Loucy (cell line): ENCODE data around the gene LAMA4.

Experiments used
- H2AFZ ChIP-seq: fragments of 200-600 bp; sonication (generic); 2 replicates; pipeline ENCODE4 v1.6.0; 2016; ENCODE audit warnings: antibody characterized with exemption, mild to moderate bottlenecking, low read length, moderate library complexity
- H3F3A ChIP-seq: fragments of 200-600 bp; 2 replicates; pipeline ENCODE4 v1.6.0; 2016; ENCODE audit warnings: antibody characterized with exemption, low read depth, mild to moderate bottlenecking
- H3K27me3 ChIP-seq: fragments of 200-600 bp; sonication (generic); 2 replicates; pipeline ENCODE4 v1.6.1; 2014; ENCODE audit warnings: low read length, mild to moderate bottlenecking; ENCODE audit not compliant: insufficient read depth, poor library complexity, severe bottlenecking
- H3K36me3 ChIP-seq: fragments of 200-600 bp; sonication (generic); 2 replicates; pipeline ENCODE4 v1.6.1; 2016; ENCODE audit warnings: low read length; ENCODE audit not compliant: insufficient read depth
- H3K4me1 ChIP-seq: fragments of 200-600 bp; sonication (generic); 2 replicates; pipeline ENCODE4 v1.5.1; 2014; ENCODE audit warnings: low read length, mild to moderate bottlenecking; ENCODE audit not compliant: insufficient read depth, poor library complexity, severe bottlenecking
- H3K4me2 ChIP-seq: fragments of 200-600 bp; sonication (generic); 2 replicates; pipeline ENCODE4 v1.6.0; 2014; ENCODE audit warnings: antibody characterized with exemption, low read length, low read depth, mild to moderate bottlenecking; ENCODE audit not compliant: poor library complexity, severe bottlenecking
- H3K4me3 ChIP-seq: fragments of 200-600 bp; sonication (generic); 2 replicates; pipeline ENCODE4 v1.5.1; 2014; ENCODE audit warnings: low read length, mild to moderate bottlenecking, mixed read lengths; ENCODE audit not compliant: poor library complexity, severe bottlenecking
- H3K79me2 ChIP-seq: fragments of 200-600 bp; sonication (generic); 2 replicates; pipeline ENCODE4 v1.6.1; 2014; ENCODE audit warnings: low read length; ENCODE audit not compliant: insufficient read depth
- H3K9ac ChIP-seq: fragments of 200-600 bp; sonication (generic); 2 replicates; pipeline ENCODE4 v1.6.0; 2014; ENCODE audit warnings: mild to moderate bottlenecking, low read depth, low read length, moderate library complexity; ENCODE audit not compliant: poor library complexity, severe bottlenecking
- H3K9me2 ChIP-seq: fragments of 200-600 bp; sonication (generic); replicated peaks from 2 replicates; pipeline ENCODE4 v1.6.1; 2016; ENCODE audit warnings: low read depth, low read length, mixed read lengths
- H3K9me3 ChIP-seq: fragments of 200-600 bp; sonication (generic); 2 replicates; pipeline ENCODE4 v1.6.1; 2014; ENCODE audit warnings: mild to moderate bottlenecking, antibody characterized with exemption, low read length, low read depth; ENCODE audit not compliant: insufficient read depth
- H4K20me1 ChIP-seq: fragments of 200-600 bp; sonication (generic); 2 replicates; pipeline ENCODE4 v1.6.0; 2014; ENCODE audit warnings: antibody characterized with exemption, low read length, mild to moderate bottlenecking; ENCODE audit not compliant: insufficient read depth, poor library complexity, severe bottlenecking
- CTCF ChIP-seq: fragments of 200-600 bp; sonication (generic); conservative IDR thresholded peaks from 2 replicates; pipeline ENCODE4 v1.5.1; 2014; ENCODE audit warnings: mild to moderate bottlenecking, antibody characterized with exemption, low read length
- EZH2phosphoT487 ChIP-seq: fragments of 200-600 bp; IDR thresholded peaks from 2 replicates; pipeline ENCODE4 v1.6.1; 2018; ENCODE audit warnings: antibody characterized with exemption, mild to moderate bottlenecking, moderate library complexity, borderline replicate concordance

Gene LAMA4

GRCh38 chr6:112085286-112086065, 168.9 kb downstream of the LAMA4 start:
- no peak overlapping the region for H3K4me3 ChIP-seq
- H3K79me2 ChIP-seq: peaks cover 5% of the 10 kb centered on the region; the same call in 1 of the 2 replicates
- no peaks in the 10 kb centered on the region for H3K27me3 ChIP-seq
- no peaks in the 10 kb centered on the region for H3K9me2 ChIP-seq
- peaks cover 4% of the 10 kb centered on the region for H4K20me1 ChIP-seq
- H3F3A ChIP-seq: no peaks in the 10 kb centered on the region
- H3K4me2 ChIP-seq: peak overlapping the region; percentile 90
- peaks cover 11% of the 10 kb centered on the region for H3K4me1 ChIP-seq
- no peaks in the 10 kb centered on the region for H3K36me3 ChIP-seq
- peak overlapping the region; percentile 74 for H3K9ac ChIP-seq
- no peak for TF ChIP-seq EZH2phosphoT487
- no peak for TF ChIP-seq CTCF
- no peaks in the 10 kb centered on the region for H3K9me3 ChIP-seq
- no peak overlapping the region for H2AFZ ChIP-seq

- H4K20me1 ChIP-seq: peaks cover 4% of the 10 kb centered on the region
- peaks cover 2% of the 10 kb centered on the region; the same call in 1 of the 2 replicates for H3K79me2 ChIP-seq
- no peak overlapping the region for H2AFZ ChIP-seq
- TF ChIP-seq EZH2phosphoT487: no peak
- TF ChIP-seq CTCF: no peak
- H3K9ac ChIP-seq: no peak overlapping the region
- peaks cover 4% of the 10 kb centered on the region for H3K4me1 ChIP-seq
- no peaks in the 10 kb centered on the region for H3K9me3 ChIP-seq
- H3K36me3 ChIP-seq: no peaks in the 10 kb centered on the region
- no peak overlapping the region for H3K4me2 ChIP-seq
- H3K9me2 ChIP-seq: no peaks in the 10 kb centered on the region
- no peaks in the 10 kb centered on the region for H3K27me3 ChIP-seq
- H3F3A ChIP-seq: no peaks in the 10 kb centered on the region
- no peak overlapping the region for H3K4me3 ChIP-seq
These were observed 172.8 kb downstream of the LAMA4 start for GRCh38 chr6:112081569-112081968.

GRCh38 chr6:112066606-112067005, 187.8 kb downstream of the LAMA4 start:
- Histone ChIP-seq H3K9me2 (no peaks in the 10 kb centered on the region), H2AFZ (no peak overlapping the region), H3K4me2 (no peak overlapping the region), H4K20me1 (no peaks in the 10 kb centered on the region), H3K4me3 (no peak overlapping the region), H3K36me3 (no peaks in the 10 kb centered on the region), H3K4me1 (no peaks in the 10 kb centered on the region), H3K79me2 (no peaks in the 10 kb centered on the region), H3F3A (no peaks in the 10 kb centered on the region), H3K9ac (no peak overlapping the region), H3K9me3 (no peaks in the 10 kb centered on the region), H3K27me3 (no peaks in the 10 kb centered on the region)
- no peak for TF ChIP-seq EZH2phosphoT487
